COLO668 (cell line): ENCODE measurements around the gene ALKBH6.

ENCODE experiments used
- DNase-seq: peaks from one replicate; lab custom pipeline; 2025; ENCODE audit not compliant: unreplicated experiment; lab: John Stamatoyannopoulos, UW

The ALKBH6 gene

DNA sequence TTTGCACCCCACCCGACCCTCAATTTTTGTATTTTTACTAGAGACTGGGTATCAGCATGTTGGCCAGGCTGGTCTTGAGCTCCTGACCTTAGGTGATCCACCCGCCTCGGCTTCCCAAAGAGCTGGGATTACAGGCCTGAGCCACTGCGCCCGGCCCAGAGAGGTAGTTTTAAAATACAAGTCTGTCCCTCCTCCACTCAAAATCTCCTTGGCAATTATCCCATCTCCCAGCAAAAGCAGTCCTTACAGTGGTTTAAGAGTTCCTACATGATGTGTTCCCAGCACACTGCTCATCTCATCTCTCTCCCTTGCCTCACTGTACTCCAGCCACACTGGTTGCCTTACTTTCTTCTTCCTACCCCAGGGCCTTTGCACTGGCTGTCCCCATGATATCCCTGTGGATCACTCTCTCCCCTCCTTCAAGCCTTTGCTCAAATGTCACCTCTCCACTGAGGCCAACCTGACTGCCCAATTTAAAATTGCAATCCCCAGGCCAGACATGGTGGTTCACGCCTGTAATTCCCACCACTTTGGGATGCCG is 53.5 kb downstream of the ALKBH6 start:
- no peak for DNase-seq

DNA sequence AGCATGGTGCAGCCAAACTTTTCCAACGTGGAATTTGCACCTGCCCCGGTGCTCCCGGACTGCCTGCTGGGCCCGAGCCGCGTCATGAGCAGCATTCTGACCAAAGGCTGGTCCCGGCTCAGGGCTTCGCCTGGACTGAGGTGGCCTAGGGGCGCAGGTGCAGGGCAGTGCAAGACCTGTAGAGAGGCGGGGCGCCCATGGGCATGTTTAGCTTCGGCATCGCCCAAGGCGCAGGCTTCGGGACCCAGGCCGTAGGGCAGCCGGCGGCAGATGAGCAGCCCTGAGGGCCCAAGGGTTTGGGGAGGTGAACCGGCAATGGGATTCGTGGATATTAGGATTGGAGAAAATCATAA is 54.1 kb downstream of the ALKBH6 start:
- DNase-seq, result no peak
